ENCODE measurements around the gene TRPV4. TPM values are rescaled to one million over a fixed set of nuclear protein-coding genes. Genes with fewer than 3 reads are reported as not detected.

The TRPV4 gene
- total RNA-seq, 2 experiments from 2014 or later: 2.1 TPM; not detected in 1

- BruUV-seq (replicated peaks): no TSS peak
- intact Hi-C loops (cut with micrococcal nuclease; ENCODE audit: unreplicated experiment): no loop called here
Measured at GRCh38 chr12:109738209-109738608, 95.0 kb downstream of the TRPV4 start.

DNA sequence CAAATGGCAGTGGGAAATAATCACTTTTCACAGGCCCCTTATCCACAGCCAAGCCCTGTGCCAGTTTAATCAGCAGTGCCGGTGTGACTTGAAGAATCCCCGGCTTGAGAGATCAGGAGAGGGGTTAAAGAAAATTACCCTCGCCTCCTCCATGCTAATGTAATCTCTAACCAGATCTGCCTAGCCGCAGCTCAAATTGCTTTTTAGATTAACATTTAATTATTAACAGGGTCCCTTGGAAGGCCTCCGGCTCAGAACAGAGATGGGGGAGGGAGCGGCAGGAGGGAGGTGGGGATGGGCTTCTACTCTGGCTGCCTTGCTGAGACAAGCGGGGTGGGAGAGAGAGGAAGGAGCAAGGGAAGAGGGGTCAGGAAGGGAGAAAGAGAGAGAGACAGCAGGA is 95.6 kb downstream of the TRPV4 start:
- POLR2A ChIA-PET: interaction anchor here (0.6 kb wide), 1 partner anchor 1555 kb away, joined by 4 read pairs; no protein-coding TSS in a partner anchor
- CTCF ChIA-PET (ENCODE audit: unreplicated experiment): no interaction called here
- BruUV-seq (replicated peaks): no TSS peak

More at GRCh38 chr12:109738209-109738608, 95.0 kb downstream of the TRPV4 start:
- Histone ChIP-seq H3K4me2 (ENCODE audit: low read length) (no peak overlapping the region), H3K79me2 (ENCODE audit: insufficient read depth, low read depth, low read length) (no peaks in the 10 kb centered on the region), H3K27ac (ENCODE audit: low read depth, low read length, poor library complexity, severe bottlenecking) (no peak overlapping the region), H3K4me1 (ENCODE audit: insufficient read depth, low read length, poor library complexity, severe bottlenecking) (no peaks in the 10 kb centered on the region), H3K4me3 (ENCODE audit: low read depth, low read length, poor library complexity, severe bottlenecking) (no peak overlapping the region), H4K20me1 (ENCODE audit: insufficient read depth, low read length) (no peaks in the 10 kb centered on the region), H3K9me3 (ENCODE audit: low read length) (no peaks in the 10 kb centered on the region), H2AFZ (ENCODE audit: low read length) (no peak overlapping the region), H3K36me3 (ENCODE audit: insufficient read depth, low read length) (no peaks in the 10 kb centered on the region), H3K9me2 (ENCODE audit: insufficient read depth, low read length) (no peaks in the 10 kb centered on the region)
- TF ChIP-seq EZH2phosphoT487 (IDR thresholded peaks at IDR 0.05; ENCODE audit: borderline replicate concordance, low read depth, low read length): no peak
- ChIA-PET CTCF (ENCODE audit: unreplicated experiment) (interaction anchor here (0.6 kb wide), 1 partner anchor 18 kb away, joined by 4 read pairs; no protein-coding TSS in a partner anchor), POLR2A (interaction anchor here (0.9 kb wide), 1 partner anchor 10 kb away, joined by 3 read pairs; no protein-coding TSS in a partner anchor)
- DNase-seq (ENCODE audit: low spot score): no peak

DNA sequence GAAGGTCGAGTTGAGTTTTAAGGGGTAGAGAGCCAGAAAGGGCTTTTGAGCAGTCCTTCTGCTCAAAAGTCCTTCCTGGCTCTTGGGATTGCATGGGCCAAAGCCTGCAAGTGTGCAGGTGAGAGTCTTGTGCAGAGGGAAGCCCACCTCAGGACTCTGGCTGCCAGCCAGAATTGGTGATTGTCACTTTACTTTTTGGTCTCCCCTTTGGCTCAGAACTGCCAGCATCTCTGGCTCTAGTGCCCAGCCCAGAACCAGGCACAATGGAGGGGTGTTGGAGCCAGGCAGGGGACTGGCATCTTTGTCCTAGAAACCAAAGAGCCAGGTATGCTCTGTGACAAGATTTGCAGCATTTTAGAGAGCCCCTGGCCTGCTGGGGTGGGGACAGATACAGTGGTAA is 96.1 kb downstream of the TRPV4 start:
- Histone ChIP-seq H3K36me3 (ENCODE audit: insufficient read depth, low read length) (no peaks in the 10 kb centered on the region), H3K9me2 (ENCODE audit: insufficient read depth, low read length) (no peaks in the 10 kb centered on the region), H3K9me3 (ENCODE audit: low read length) (no peaks in the 10 kb centered on the region), H3K79me2 (ENCODE audit: insufficient read depth, low read depth, low read length) (no peaks in the 10 kb centered on the region), H3K4me1 (ENCODE audit: insufficient read depth, low read length, poor library complexity, severe bottlenecking) (no peaks in the 10 kb centered on the region), H3K4me2 (ENCODE audit: low read length) (no peak overlapping the region), H4K20me1 (ENCODE audit: insufficient read depth, low read length) (no peaks in the 10 kb centered on the region), H3K27ac (ENCODE audit: low read depth, low read length, poor library complexity, severe bottlenecking) (no peak overlapping the region), H2AFZ (ENCODE audit: low read length) (no peak overlapping the region), H3K4me3 (ENCODE audit: low read depth, low read length, poor library complexity, severe bottlenecking) (no peak overlapping the region)
- BruUV-seq (replicated peaks): no TSS peak
- CTCF ChIA-PET (ENCODE audit: unreplicated experiment): no interaction called here
- POLR2A ChIA-PET: interaction anchor here (0.6 kb wide), 1 partner anchor 1555 kb away, joined by 4 read pairs; no protein-coding TSS in a partner anchor
- no peak for TF ChIP-seq EZH2phosphoT487 (IDR thresholded peaks at IDR 0.05; ENCODE audit: borderline replicate concordance, low read depth, low read length)
- TF ChIP-seq, protein P1, sequence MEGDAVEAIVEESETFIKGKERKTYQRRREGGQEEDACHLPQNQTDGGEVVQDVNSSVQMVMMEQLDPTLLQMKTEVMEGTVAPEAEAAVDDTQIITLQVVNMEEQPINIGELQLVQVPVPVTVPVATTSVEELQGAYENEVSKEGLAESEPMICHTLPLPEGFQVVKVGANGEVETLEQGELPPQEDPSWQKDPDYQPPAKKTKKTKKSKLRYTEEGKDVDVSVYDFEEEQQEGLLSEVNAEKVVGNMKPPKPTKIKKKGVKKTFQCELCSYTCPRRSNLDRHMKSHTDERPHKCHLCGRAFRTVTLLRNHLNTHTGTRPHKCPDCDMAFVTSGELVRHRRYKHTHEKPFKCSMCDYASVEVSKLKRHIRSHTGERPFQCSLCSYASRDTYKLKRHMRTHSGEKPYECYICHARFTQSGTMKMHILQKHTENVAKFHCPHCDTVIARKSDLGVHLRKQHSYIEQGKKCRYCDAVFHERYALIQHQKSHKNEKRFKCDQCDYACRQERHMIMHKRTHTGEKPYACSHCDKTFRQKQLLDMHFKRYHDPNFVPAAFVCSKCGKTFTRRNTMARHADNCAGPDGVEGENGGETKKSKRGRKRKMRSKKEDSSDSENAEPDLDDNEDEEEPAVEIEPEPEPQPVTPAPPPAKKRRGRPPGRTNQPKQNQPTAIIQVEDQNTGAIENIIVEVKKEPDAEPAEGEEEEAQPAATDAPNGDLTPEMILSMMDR (conservative IDR thresholded peaks at IDR 0.05; ENCODE audit: low read length): no peak
- intact Hi-C loops (cut with micrococcal nuclease; ENCODE audit: unreplicated experiment): no loop called here
- no peak for DNase-seq (ENCODE audit: low spot score)

More for the DNA sequence above, 95.6 kb downstream of the TRPV4 start:
- no peaks in the 10 kb centered on the region for H3K9me2 ChIP-seq (ENCODE audit: insufficient read depth, low read length)
- H3K9me3 ChIP-seq (ENCODE audit: low read length): no peaks in the 10 kb centered on the region
- TF ChIP-seq, protein P1 (conservative IDR thresholded peaks at IDR 0.05; ENCODE audit: low read length): no peak
- no peak for TF ChIP-seq EZH2phosphoT487 (IDR thresholded peaks at IDR 0.05; ENCODE audit: borderline replicate concordance, low read depth, low read length)
- H3K4me2 ChIP-seq (ENCODE audit: low read length): no peak overlapping the region
- no peak for DNase-seq (ENCODE audit: low spot score)
- no peak overlapping the region for H3K4me3 ChIP-seq (ENCODE audit: low read depth, low read length, poor library complexity, severe bottlenecking)
- H2AFZ ChIP-seq (ENCODE audit: low read length): no peak overlapping the region
- H4K20me1 ChIP-seq (ENCODE audit: insufficient read depth, low read length): no peaks in the 10 kb centered on the region
- no peaks in the 10 kb centered on the region for H3K36me3 ChIP-seq (ENCODE audit: insufficient read depth, low read length)
- H3K79me2 ChIP-seq (ENCODE audit: insufficient read depth, low read depth, low read length): no peaks in the 10 kb centered on the region
- no peaks in the 10 kb centered on the region for H3K4me1 ChIP-seq (ENCODE audit: insufficient read depth, low read length, poor library complexity, severe bottlenecking)
- intact Hi-C loops (cut with micrococcal nuclease; ENCODE audit: unreplicated experiment): no loop called here
- H3K27ac ChIP-seq (ENCODE audit: low read depth, low read length, poor library complexity, severe bottlenecking): no peak overlapping the region

Measured in OCI-LY7 (cell line).